GM12878 (cell line): ENCODE results near the gene UBASH3A. TPM values are rescaled to one million over a fixed set of nuclear protein-coding genes. Genes with fewer than 3 reads are reported as not detected.

Experiments
- ATAC-seq: fragments of 200-7000 bp; cut with Tn5 transposase; 3 replicates; pipeline ENCODE4 v1.9.1; 2020; ENCODE audit warnings: mild to moderate bottlenecking, moderate library complexity
- BruUV-seq: library from RNA; stranded (reverse); fragments of 400-500 nt; replicated peaks from 2 replicates; lab custom pipeline; 2021; lab: Mats Ljungman, UMichigan
- CTCF ChIA-PET: fragments of 300-600 bp; sonication (Branson Sonifier 250); formaldehyde crosslinking; extraction: SDS; loops from one replicate; lab custom pipeline; 2021; ENCODE audit warnings: inconsistent platforms; lab: Yijun Ruan, JAX
- POLR2A ChIA-PET: fragments of 350-600 bp; formaldehyde crosslinking; extraction: SDS; loops from one replicate; lab custom pipeline; 2021; ENCODE audit warnings: inconsistent platforms; lab: Charles Lee
- RAD21 ChIA-PET: fragments of 300-600 bp; sonication (Branson Sonifier 250); formaldehyde crosslinking; loops from one replicate; lab custom pipeline; 2023; ENCODE audit warnings: antibody characterized with exemption; ENCODE audit not compliant: unreplicated experiment; lab: Charles Lee
- SMC1A ChIA-PET: fragments of 300-600 bp; sonication (Branson Sonifier 250); formaldehyde crosslinking; loops from one replicate; lab custom pipeline; 2023; ENCODE audit not compliant: unreplicated experiment, uncharacterized antibody; lab: Charles Lee
- DNase-seq: peaks from one replicate; pipeline ENCODE4 v3.0.0-alpha.2; 2011; ENCODE audit warnings: low read depth, low spot score
- FAIRE-seq: peaks from 3 replicates; lab custom pipeline; 2011; peaks lifted over from hg19 to GRCh38; lab: Jason Lieb, UNC
- H2AFZ ChIP-seq: 2 replicates; pipeline ENCODE4 v1.6.0; 2011; ENCODE audit warnings: low read depth, low read length, control low read depth; ENCODE audit not compliant: control insufficient read depth
- H3K27ac ChIP-seq: 2 replicates; pipeline ENCODE4 v1.5.1; 2011; ENCODE audit warnings: control low read depth; ENCODE audit not compliant: control insufficient read depth, insufficient read depth
- H3K27me3 ChIP-seq, 2 experiments: replicated peaks in 1 of 2; 2 replicates each; pipeline versions ENCODE4 v1.6.0 to v1.6.1; 2011; ENCODE audit warnings: low read length in 1 of 2; ENCODE audit not compliant: control insufficient read depth in 2 of 2, insufficient read depth in 2 of 2
- H3K36me3 ChIP-seq, 2 experiments: 2 replicates each; pipeline ENCODE4 v1.5.1; 2011; ENCODE audit warnings: low read length in 1 of 2; ENCODE audit not compliant: control insufficient read depth in 2 of 2, insufficient read depth in 2 of 2
- H3K4me1 ChIP-seq: 2 replicates; pipeline ENCODE4 v1.6.1; 2011; ENCODE audit warnings: mild to moderate bottlenecking, low read length, moderate library complexity, mixed read lengths; ENCODE audit not compliant: control insufficient read depth, insufficient read depth
- H3K4me2 ChIP-seq: 2 replicates; pipeline ENCODE4 v1.6.0; 2011; ENCODE audit warnings: control low read depth; ENCODE audit not compliant: control insufficient read depth, insufficient read depth
- H3K4me3 ChIP-seq: fragments of 200-600 bp; sonication (generic); 2 replicates; pipeline ENCODE4 v1.5.1; 2016
- H3K79me2 ChIP-seq: 2 replicates; pipeline ENCODE4 v1.6.0; 2011; ENCODE audit warnings: low read length; ENCODE audit not compliant: control insufficient read depth, insufficient read depth
- H3K9ac ChIP-seq: 2 replicates; pipeline ENCODE4 v1.8.0; 2011; ENCODE audit warnings: low read length, control low read depth, mixed read lengths; ENCODE audit not compliant: control insufficient read depth, insufficient read depth
- H3K9me3 ChIP-seq: replicated peaks from 3 replicates; pipeline ENCODE4 v1.5.1; 2011; ENCODE audit warnings: mild to moderate bottlenecking, low read length; ENCODE audit not compliant: control insufficient read depth, insufficient read depth
- H4K20me1 ChIP-seq: 2 replicates; pipeline ENCODE4 v1.6.0; 2011; ENCODE audit not compliant: control insufficient read depth, insufficient read depth
- ATF3 ChIP-seq: IDR thresholded peaks from 2 replicates; pipeline ENCODE4 v1.6.1; 2011; ENCODE audit warnings: low read depth, mild to moderate bottlenecking, low read length, moderate library complexity, borderline replicate concordance; ENCODE audit errors: extremely low read depth
- CTCF ChIP-seq, 3 experiments: IDR thresholded peaks in 2 of 3; conservative IDR thresholded peaks in 1 of 3; 2 replicates each; pipeline ENCODE4 v1.5.1; 2011; ENCODE audit warnings: low read depth in 3 of 3, low read length in 3 of 3, mild to moderate bottlenecking in 3 of 3, control low read depth in 2 of 3, moderate library complexity in 2 of 3, inconsistent platforms in 1 of 3, mixed read lengths in 1 of 3; ENCODE audit not compliant: control insufficient read depth in 2 of 3, insufficient read depth in 1 of 3; ENCODE audit errors: extremely low read depth in 1 of 3
- GABPA ChIP-seq: IDR thresholded peaks from 2 replicates; pipeline ENCODE4 v1.6.1; 2014; ENCODE audit warnings: antibody characterized with exemption, low read depth, mild to moderate bottlenecking, inconsistent platforms
- PAX8 ChIP-seq: fragments of 450-650 bp; IDR thresholded peaks from 2 replicates; pipeline ENCODE4 v1.6.1; 2017; ENCODE audit warnings: mild to moderate bottlenecking, moderate library complexity
- SPI1 ChIP-seq: IDR thresholded peaks from 2 replicates; pipeline ENCODE4 v1.6.1; 2011; ENCODE audit warnings: low read depth, mild to moderate bottlenecking, low read length, moderate library complexity, borderline replicate concordance; ENCODE audit not compliant: insufficient read depth
- YBX1 ChIP-seq: fragments of 450-650 bp; IDR thresholded peaks from 2 replicates; pipeline ENCODE4 v1.6.1; 2016; ENCODE audit warnings: antibody characterized with exemption
- WGBS: methylation state at CpG from one replicate; pipeline ENCODE4 v1.1.6; 2016; ENCODE audit warnings: low lambda C conversion rate; ENCODE audit not compliant: insufficient replicate concordance, insufficient coverage; ENCODE audit errors: missing lambda C conversion rate; 5-methylcytosine and 5-hydroxymethylcytosine counted together
- in situ Hi-C: fragments of 300-500 bp; cut with MboI; formaldehyde crosslinking; loops from 9 replicates; pipeline ENCODE4 v1.14.3; 2018; ENCODE audit warnings: mixed read lengths
- intact Hi-C: fragments of 100-400 bp; cut with micrococcal nuclease; formaldehyde crosslinking; loops from one replicate; pipeline ENCODE4 v1.14.2; 2022; ENCODE audit not compliant: unreplicated experiment
- polyA plus RNA-seq, 11 experiments: library from polyadenylated mRNA; depleted of rRNA in 4 of 11; unstranded in 6 of 11; stranded (reverse) in 5 of 11; fragments of >200 nt; fragmentation: Nextera tagmentation in 4 of 11; fragmentation: Illumina TruSeq in 1 of 11; extraction: Ambion mirVana in 4 of 11; extraction: Trizol in 1 of 11; gene quantifications; 1 replicate in 1 of 11; 2 replicates in 10 of 11; pipeline versions ENCODE4 v1.2.1 to v1.2.3, GENCODE V29; 2011 to 2016; ENCODE audit warnings: inconsistent platforms in 2 of 11, missing spikeins in 2 of 11, low read depth in 1 of 11
- total RNA-seq, 4 experiments: library from RNA; depleted of rRNA in 3 of 4; stranded (reverse); fragments of >200 nt in 3 of 4; fragmentation: Illumina TruSeq in 1 of 4; extraction: Trizol in 1 of 4; gene quantifications; 2 replicates each; pipeline versions ENCODE4 v1.2.1 to v1.2.3, GENCODE V29; 2013 to 2021
- TF ChIP-seq, protein P1 (sequence below): fragments of 450-650 bp; IDR thresholded peaks from 2 replicates; pipeline ENCODE4 v1.6.1; 2017; ENCODE audit warnings: mild to moderate bottlenecking, moderate library complexity
- TF ChIP-seq, protein P2 (sequence below): fragments of 450-650 bp; IDR thresholded peaks from 2 replicates; pipeline ENCODE4 v1.6.1; 2014; ENCODE audit warnings: mild to moderate bottlenecking
- TF ChIP-seq, protein P3 (sequence below): fragments of 450-650 bp; formaldehyde crosslinking; IDR thresholded peaks from 2 replicates; pipeline ENCODE4 v1.4.0; 2022; ENCODE audit warnings: mild to moderate bottlenecking, moderate library complexity

The UBASH3A gene
- total and polyA plus RNA-seq, 10 of the 15 experiments (the other 5 are each of a cell fraction or from before 2014, with no cell fraction given) = 0.04 to 0.39 (median 0.23) TPM; not detected in 1

GRCh38 chr21:42417533-42417932 is 13.8 kb downstream of the UBASH3A start (continued):
- TF ChIP-seq, protein P1, sequence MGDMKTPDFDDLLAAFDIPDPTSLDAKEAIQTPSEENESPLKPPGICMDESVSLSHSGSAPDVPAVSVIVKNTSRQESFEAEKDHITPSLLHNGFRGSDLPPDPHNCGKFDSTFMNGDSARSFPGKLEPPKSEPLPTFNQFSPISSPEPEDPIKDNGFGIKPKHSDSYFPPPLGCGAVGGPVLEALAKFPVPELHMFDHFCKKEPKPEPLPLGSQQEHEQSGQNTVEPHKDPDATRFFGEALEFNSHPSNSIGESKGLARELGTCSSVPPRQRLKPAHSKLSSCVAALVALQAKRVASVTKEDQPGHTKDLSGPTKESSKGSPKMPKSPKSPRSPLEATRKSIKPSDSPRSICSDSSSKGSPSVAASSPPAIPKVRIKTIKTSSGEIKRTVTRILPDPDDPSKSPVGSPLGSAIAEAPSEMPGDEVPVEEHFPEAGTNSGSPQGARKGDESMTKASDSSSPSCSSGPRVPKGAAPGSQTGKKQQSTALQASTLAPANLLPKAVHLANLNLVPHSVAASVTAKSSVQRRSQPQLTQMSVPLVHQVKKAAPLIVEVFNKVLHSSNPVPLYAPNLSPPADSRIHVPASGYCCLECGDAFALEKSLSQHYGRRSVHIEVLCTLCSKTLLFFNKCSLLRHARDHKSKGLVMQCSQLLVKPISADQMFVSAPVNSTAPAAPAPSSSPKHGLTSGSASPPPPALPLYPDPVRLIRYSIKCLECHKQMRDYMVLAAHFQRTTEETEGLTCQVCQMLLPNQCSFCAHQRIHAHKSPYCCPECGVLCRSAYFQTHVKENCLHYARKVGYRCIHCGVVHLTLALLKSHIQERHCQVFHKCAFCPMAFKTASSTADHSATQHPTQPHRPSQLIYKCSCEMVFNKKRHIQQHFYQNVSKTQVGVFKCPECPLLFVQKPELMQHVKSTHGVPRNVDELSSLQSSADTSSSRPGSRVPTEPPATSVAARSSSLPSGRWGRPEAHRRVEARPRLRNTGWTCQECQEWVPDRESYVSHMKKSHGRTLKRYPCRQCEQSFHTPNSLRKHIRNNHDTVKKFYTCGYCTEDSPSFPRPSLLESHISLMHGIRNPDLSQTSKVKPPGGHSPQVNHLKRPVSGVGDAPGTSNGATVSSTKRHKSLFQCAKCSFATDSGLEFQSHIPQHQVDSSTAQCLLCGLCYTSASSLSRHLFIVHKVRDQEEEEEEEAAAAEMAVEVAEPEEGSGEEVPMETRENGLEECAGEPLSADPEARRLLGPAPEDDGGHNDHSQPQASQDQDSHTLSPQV = peak; percentile 71; the same call in 1 of the 2 replicates

- ChIA-PET CTCF (interaction anchor here (1.0 to 1.2 kb wide), 3 partner anchors 22 to 109 kb away, joined by 3 to 4 read pairs (median 4); no protein-coding TSS in a partner anchor), SMC1A (interaction anchor here (1.1 to 9.4 kb wide), 6 partner anchors 13 to 48 kb away, joined by 3 to 124 read pairs (median 6); no protein-coding TSS in a partner anchor), POLR2A (interaction anchor here (1.2 to 2.3 kb wide), 2 partner anchors 18 to 27 kb away, joined by 3 to 8 read pairs; no protein-coding TSS in a partner anchor), RAD21 (interaction anchor here (1.1 to 1.3 kb wide), 3 partner anchors 26 to 255 kb away, joined by 3 read pairs; no protein-coding TSS in a partner anchor)
- in situ Hi-C loops = no loop called here
- H2AFZ ChIP-seq = no peak overlapping the region
- no peak overlapping the region for H3K9ac ChIP-seq
- no peak overlapping the region for H3K27ac ChIP-seq
- H3K4me3 ChIP-seq = no peak overlapping the region
- H3K4me1 ChIP-seq = peaks cover 51% of the 10 kb centered on the region
- H3K9me3 ChIP-seq = peaks cover 10% of the 10 kb centered on the region; the same call in 2 of the 3 replicates
- ATAC-seq = no peak
- FAIRE-seq = no peak
- 78% methylated on average over 4 of the region's 4 CpGs for WGBS
- intact Hi-C loops = no loop called here
- no peak overlapping the region for H3K4me2 ChIP-seq
- H3K79me2 ChIP-seq = no peaks in the 10 kb centered on the region
- DNase-seq = no peak
- H3K27me3 ChIP-seq = no peaks in the 10 kb centered on the region
- H3K36me3 ChIP-seq = no peaks in the 10 kb centered on the region
- no TSS peak for BruUV-seq
- no peaks in the 10 kb centered on the region for H4K20me1 ChIP-seq
- TF ChIP-seq, protein P2, sequence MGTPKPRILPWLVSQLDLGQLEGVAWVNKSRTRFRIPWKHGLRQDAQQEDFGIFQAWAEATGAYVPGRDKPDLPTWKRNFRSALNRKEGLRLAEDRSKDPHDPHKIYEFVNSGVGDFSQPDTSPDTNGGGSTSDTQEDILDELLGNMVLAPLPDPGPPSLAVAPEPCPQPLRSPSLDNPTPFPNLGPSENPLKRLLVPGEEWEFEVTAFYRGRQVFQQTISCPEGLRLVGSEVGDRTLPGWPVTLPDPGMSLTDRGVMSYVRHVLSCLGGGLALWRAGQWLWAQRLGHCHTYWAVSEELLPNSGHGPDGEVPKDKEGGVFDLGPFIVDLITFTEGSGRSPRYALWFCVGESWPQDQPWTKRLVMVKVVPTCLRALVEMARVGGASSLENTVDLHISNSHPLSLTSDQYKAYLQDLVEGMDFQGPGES = no peak
- TF ChIP-seq PAX8 (no peak), YBX1 (no peak), SPI1 (no peak), GABPA (no peak), CTCF (IDR thresholded peaks at IDR 0.05 in 2 of 3, conservative IDR thresholded peaks at IDR 0.05 in 1 of 3; ENCODE audit: control insufficient read depth in 2 of 3, extremely low read depth in 1 of 3, insufficient read depth in 1 of 3, low read depth in 3 of 3, low read length in 3 of 3) (no peak), ATF3 (no peak)
- TF ChIP-seq, protein P3, sequence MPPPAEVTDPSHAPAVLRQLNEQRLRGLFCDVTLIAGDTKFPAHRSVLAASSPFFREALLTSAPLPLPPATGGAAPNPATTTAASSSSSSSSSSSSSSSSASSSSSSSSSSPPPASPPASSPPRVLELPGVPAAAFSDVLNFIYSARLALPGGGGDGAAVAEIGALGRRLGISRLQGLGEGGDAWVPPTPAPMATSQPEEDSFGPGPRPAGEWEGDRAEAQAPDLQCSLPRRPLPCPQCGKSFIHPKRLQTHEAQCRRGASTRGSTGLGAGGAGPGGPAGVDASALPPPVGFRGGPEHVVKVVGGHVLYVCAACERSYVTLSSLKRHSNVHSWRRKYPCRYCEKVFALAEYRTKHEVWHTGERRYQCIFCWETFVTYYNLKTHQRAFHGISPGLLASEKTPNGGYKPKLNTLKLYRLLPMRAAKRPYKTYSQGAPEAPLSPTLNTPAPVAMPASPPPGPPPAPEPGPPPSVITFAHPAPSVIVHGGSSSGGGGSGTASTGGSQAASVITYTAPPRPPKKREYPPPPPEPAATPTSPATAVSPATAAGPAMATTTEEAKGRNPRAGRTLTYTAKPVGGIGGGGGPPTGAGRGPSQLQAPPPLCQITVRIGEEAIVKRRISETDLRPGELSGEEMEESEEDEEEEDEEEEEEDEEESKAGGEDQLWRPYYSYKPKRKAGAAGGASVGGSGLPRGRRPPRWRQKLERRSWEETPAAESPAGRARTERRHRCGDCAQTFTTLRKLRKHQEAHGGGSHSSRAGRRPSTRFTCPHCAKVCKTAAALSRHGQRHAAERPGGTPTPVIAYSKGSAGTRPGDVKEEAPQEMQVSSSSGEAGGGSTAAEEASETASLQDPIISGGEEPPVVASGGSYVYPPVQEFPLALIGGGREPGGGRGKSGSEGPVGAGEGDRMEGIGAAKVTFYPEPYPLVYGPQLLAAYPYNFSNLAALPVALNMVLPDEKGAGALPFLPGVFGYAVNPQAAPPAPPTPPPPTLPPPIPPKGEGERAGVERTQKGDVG (CRISPR knock-in tag) = no peak
Measured at GRCh38 chr21:42418886-42419285, 15.2 kb downstream of the UBASH3A start.
